GM23338 (cell line): Measurements from ENCODE around the gene ACAN.

Experiments used
- CREB1 ChIP-seq: fragments of 250-450 bp; sonication (Bioruptor Pico); IDR thresholded peaks from 2 replicates; pipeline ENCODE4 v1.5.0; 2020; ENCODE audit warnings: low read depth, mild to moderate bottlenecking, moderate library complexity
- CTCF ChIP-seq, 2 experiments: fragments of 200-600 bp in 1 of 2; sonication (generic) in 1 of 2; conservative IDR thresholded peaks; 2 replicates each; pipeline versions ENCODE4 v1.5.1 to v1.6.1; 2016 to 2017; ENCODE audit warnings: antibody characterized with exemption in 2 of 2, low read depth in 2 of 2, mild to moderate bottlenecking in 2 of 2, moderate library complexity in 1 of 2
- ETS1 ChIP-seq: IDR thresholded peaks from 2 replicates; pipeline ENCODE4 v1.6.1; 2016; ENCODE audit warnings: antibody characterized with exemption
- EZH2 ChIP-seq: fragments of 200-600 bp; sonication (generic); IDR thresholded peaks from one replicate; pipeline ENCODE4 v1.8.0; 2017; ENCODE audit warnings: antibody characterized with exemption, mild to moderate bottlenecking, low read depth; ENCODE audit not compliant: unreplicated experiment
- EZH2phosphoT487 ChIP-seq: fragments of 200-600 bp; sonication (generic); IDR thresholded peaks from one replicate; pipeline ENCODE4 v1.8.1; 2018; ENCODE audit warnings: antibody characterized with exemption; ENCODE audit not compliant: unreplicated experiment
- POLR2AphosphoS5 ChIP-seq: IDR thresholded peaks from 2 replicates; pipeline ENCODE4 v1.6.1; 2016; ENCODE audit warnings: antibody characterized with exemption, low read depth
- REST ChIP-seq: IDR thresholded peaks from one replicate; pipeline ENCODE4 v1.6.1; 2018; ENCODE audit warnings: antibody characterized with exemption; ENCODE audit not compliant: unreplicated experiment
- ZNF331 ChIP-seq: fragments of 250-450 bp; sonication (Bioruptor Pico); IDR thresholded peaks from 2 replicates; pipeline ENCODE4 v1.5.0; 2020; ENCODE audit warnings: low read depth, mild to moderate bottlenecking, moderate library complexity
- ZNF462 ChIP-seq: fragments of 250-450 bp; sonication (Bioruptor Pico); IDR thresholded peaks from 2 replicates; pipeline ENCODE4 v1.5.0; 2020; ENCODE audit warnings: mild to moderate bottlenecking, moderate library complexity

GRCh38 chr15:88904257-88904623, 101.0 kb downstream of the ACAN start:
- TF ChIP-seq CTCF (conservative IDR thresholded peaks at IDR 0.05; ENCODE audit: low read depth in 2 of 2) (no peak), ETS1 (no peak), ZNF331 (CRISPR knock-in tag) (no peak), EZH2phosphoT487 (no peak), EZH2 (no peak), REST (no peak), POLR2AphosphoS5 (no peak), CREB1 (CRISPR knock-in tag) (no peak), ZNF462 (CRISPR knock-in tag) (no peak)
